BJ (cell line): ENCODE data around the gene EPO. TPM values are rescaled to one million over a fixed set of nuclear protein-coding genes. Genes with fewer than 3 reads are reported as not detected.

Experiments
- CTCF ChIA-PET: fragments of 350-600 bp; formaldehyde crosslinking; extraction: SDS; loops from one replicate; lab custom pipeline; 2021; ENCODE audit warnings: antibody characterized with exemption, inconsistent platforms; lab: Yijun Ruan, JAX
- POLR2A ChIA-PET: fragments of 300-600 bp; sonication (Branson Sonifier 250); formaldehyde crosslinking; extraction: SDS; loops from one replicate; lab custom pipeline; 2021; ENCODE audit warnings: antibody characterized with exemption; lab: Charles Lee
- DNase-seq: peaks from one replicate; pipeline ENCODE4 v3.0.0-alpha.2; 2011; ENCODE audit warnings: low read depth
- H3K27me3 ChIP-seq: 2 replicates; pipeline ENCODE4 v1.6.0; 2011; ENCODE audit warnings: low read length; ENCODE audit not compliant: control insufficient read depth, insufficient read depth
- H3K36me3 ChIP-seq: 2 replicates; pipeline ENCODE4 v1.5.1; 2011; ENCODE audit warnings: low read length; ENCODE audit not compliant: control insufficient read depth, insufficient read depth
- H3K4me3 ChIP-seq: 2 replicates; pipeline ENCODE4 v1.5.1; 2011; ENCODE audit warnings: low read depth, mild to moderate bottlenecking, control low read depth, low read length
- polyA plus RNA-seq: library from polyadenylated mRNA; depleted of rRNA; stranded (reverse); fragments of >200 nt; gene quantifications from 2 replicates; pipeline ENCODE4 v1.2.3, GENCODE V29; 2011; rRNA removed
- TF ChIP-seq, protein P1 (sequence below): IDR thresholded peaks from 2 replicates; pipeline ENCODE4 v1.5.1; 2011; ENCODE audit warnings: low read depth, mild to moderate bottlenecking, control low read depth, inconsistent platforms, low read length, moderate library complexity; ENCODE audit not compliant: insufficient read depth

Gene EPO
- polyA plus RNA-seq, 1 experiment = not detected

- DNase-seq = no peak
- ChIA-PET CTCF (interaction anchor here (1.2 kb wide), 1 partner anchor 9 kb away, joined by 5 read pairs; no protein-coding TSS in a partner anchor), POLR2A (no interaction called here)
- Histone ChIP-seq H3K36me3 (no peaks in the 10 kb centered on the region), H3K4me3 (no peak overlapping the region), H3K27me3 (peaks cover 10% of the 10 kb centered on the region)
- TF ChIP-seq, protein P1, sequence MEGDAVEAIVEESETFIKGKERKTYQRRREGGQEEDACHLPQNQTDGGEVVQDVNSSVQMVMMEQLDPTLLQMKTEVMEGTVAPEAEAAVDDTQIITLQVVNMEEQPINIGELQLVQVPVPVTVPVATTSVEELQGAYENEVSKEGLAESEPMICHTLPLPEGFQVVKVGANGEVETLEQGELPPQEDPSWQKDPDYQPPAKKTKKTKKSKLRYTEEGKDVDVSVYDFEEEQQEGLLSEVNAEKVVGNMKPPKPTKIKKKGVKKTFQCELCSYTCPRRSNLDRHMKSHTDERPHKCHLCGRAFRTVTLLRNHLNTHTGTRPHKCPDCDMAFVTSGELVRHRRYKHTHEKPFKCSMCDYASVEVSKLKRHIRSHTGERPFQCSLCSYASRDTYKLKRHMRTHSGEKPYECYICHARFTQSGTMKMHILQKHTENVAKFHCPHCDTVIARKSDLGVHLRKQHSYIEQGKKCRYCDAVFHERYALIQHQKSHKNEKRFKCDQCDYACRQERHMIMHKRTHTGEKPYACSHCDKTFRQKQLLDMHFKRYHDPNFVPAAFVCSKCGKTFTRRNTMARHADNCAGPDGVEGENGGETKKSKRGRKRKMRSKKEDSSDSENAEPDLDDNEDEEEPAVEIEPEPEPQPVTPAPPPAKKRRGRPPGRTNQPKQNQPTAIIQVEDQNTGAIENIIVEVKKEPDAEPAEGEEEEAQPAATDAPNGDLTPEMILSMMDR = no peak
These were observed 48.5 kb downstream of the EPO start for GRCh38 chr7:100768784-100769183.

Other genes starting within 250 kb of the EPO start
- 9.7 and 20.7 TPM in 2 replicates for gene TSC22D4, start 241.3 kb upstream of the EPO start, polyA plus RNA-seq
- 0.10 and 0.15 TPM in 2 replicates for gene NYAP1, start 236.5 kb upstream of the EPO start, polyA plus RNA-seq
- 6.3 and 10.9 TPM in 2 replicates for gene AGFG2, start 181.3 kb upstream of the EPO start, polyA plus RNA-seq
- 0.20 and 0.34 TPM in 2 replicates for gene SAP25, start 146.6 kb upstream of the EPO start, polyA plus RNA-seq
- 9.1 and 20.0 TPM in 2 replicates for gene LRCH4, start 134.3 kb upstream of the EPO start, polyA plus RNA-seq
- gene FBXO24, start 134.1 kb upstream of the EPO start, polyA plus RNA-seq = 0.33 and 0.40 TPM in 2 replicates
- gene PCOLCE, start 118.1 kb upstream of the EPO start, polyA plus RNA-seq = 173 and 433 TPM in 2 replicates
- gene MOSPD3, start 107.9 kb upstream of the EPO start, polyA plus RNA-seq = 5.2 and 15.0 TPM in 2 replicates
- gene TFR2, start 78.9 kb upstream of the EPO start, polyA plus RNA-seq = 0.49 and 0.72 TPM in 2 replicates
- gene ACTL6B, start 64.0 kb upstream of the EPO start, polyA plus RNA-seq = not detected in 2 replicates
- gene GNB2, start 46.7 kb upstream of the EPO start, polyA plus RNA-seq = 87.4 and 172 TPM in 2 replicates
- 5.7 and 7.6 TPM in 2 replicates for gene GIGYF1, start 26.2 kb upstream of the EPO start, polyA plus RNA-seq
- 24.5 and 35.2 TPM in 2 replicates for gene POP7, start 14.3 kb upstream of the EPO start, polyA plus RNA-seq
- not detected in 2 replicates for gene ZAN, start 13.1 kb downstream of the EPO start, polyA plus RNA-seq
- gene EPHB4, start 107.1 kb downstream of the EPO start, polyA plus RNA-seq = 23.8 and 30.5 TPM in 2 replicates
- gene SLC12A9, start 132.2 kb downstream of the EPO start, polyA plus RNA-seq = 14.2 and 23.1 TPM in 2 replicates
- 70.3 and 105 TPM in 2 replicates for gene TRIP6, start 146.9 kb downstream of the EPO start, polyA plus RNA-seq
- 37.4 and 47.1 TPM in 2 replicates for gene SRRT, start 154.6 kb downstream of the EPO start, polyA plus RNA-seq
- gene UFSP1, start 169.2 kb downstream of the EPO start, polyA plus RNA-seq = 1.1 and 2.0 TPM in 2 replicates
- gene ACHE, start 175.4 kb downstream of the EPO start, polyA plus RNA-seq = 0.05 and 0.22 TPM in 2 replicates
- not detected in 2 replicates for gene MUC3A, start 229.1 kb downstream of the EPO start, polyA plus RNA-seq
- gene MUC12, start 249.1 kb downstream of the EPO start, polyA plus RNA-seq = 0.89 and 2.0 TPM in 2 replicates